Fibroblast of skin of right biceps (primary cell): ENCODE data around the gene WDR86.

ENCODE experiments used
- DNase-seq: peaks from one replicate; pipeline ENCODE4 v3.0.0-alpha.2; 2013

Gene WDR86

GRCh38 chr7:151426904-151427704 is 17.3 kb upstream of the WDR86 start:
- DNase-seq: no peak

- DNase-seq: peak; percentile 93
Observed at GRCh38 chr7:151426441-151426903, 16.6 kb upstream of the WDR86 start.

GRCh38 chr7:151425670-151426440 is 16.0 kb upstream of the WDR86 start:
- DNase-seq: peak; percentile 36

GRCh38 chr7:151424799-151425198 is 15.0 kb upstream of the WDR86 start:
- peak; percentile 9 for DNase-seq

- DNase-seq: no peak
Observed at GRCh38 chr7:151423936-151424335, 14.1 kb upstream of the WDR86 start.

- DNase-seq: no peak
Observed at GRCh38 chr7:151423226-151423625, 13.4 kb upstream of the WDR86 start.

- no peak for DNase-seq
Observed at GRCh38 chr7:151422212-151422611, 12.4 kb upstream of the WDR86 start.

- no peak for DNase-seq
Observed at GRCh38 chr7:151420144-151420543, 10.3 kb upstream of the WDR86 start.

GRCh38 chr7:151416941-151417315 is 7.1 kb upstream of the WDR86 start:
- no peak for DNase-seq

- DNase-seq: no peak
Observed at GRCh38 chr7:151416112-151416940, 6.5 kb upstream of the WDR86 start.

GRCh38 chr7:151415375-151416105 is 5.7 kb upstream of the WDR86 start:
- peak; percentile 6 for DNase-seq

- no peak for DNase-seq
Observed at GRCh38 chr7:151413241-151413640, 3.4 kb upstream of the WDR86 start.

GRCh38 chr7:151412318-151412717 is 2.5 kb upstream of the WDR86 start:
- no peak for DNase-seq

GRCh38 chr7:151411551-151411950 is 1.7 kb upstream of the WDR86 start:
- no peak for DNase-seq

- DNase-seq: no peak
Observed at GRCh38 chr7:151410405-151411390, 860 bp upstream of the WDR86 start.

- DNase-seq: no peak
Observed at GRCh38 chr7:151408839-151409666, 785 bp downstream of the WDR86 start.

- no peak for DNase-seq
Observed at GRCh38 chr7:151408498-151408838, 1.4 kb downstream of the WDR86 start.

GRCh38 chr7:151406886-151407583 is 2.8 kb downstream of the WDR86 start:
- no peak for DNase-seq

- DNase-seq: no peak
Observed at GRCh38 chr7:151406051-151406875, 3.6 kb downstream of the WDR86 start.
